Sigmoid colon (tissue), 7 donors: ENCODE results near the gene OPCML. TPM values are rescaled to one million over a fixed set of nuclear protein-coding genes. Genes with fewer than 3 reads are reported as not detected.

ENCODE experiments used
- DNase-seq: peaks from one replicate; pipeline ENCODE4 v3.0.0-alpha.2; 2019
- H3K27ac ChIP-seq, 4 donors: fragments of 200-600 bp; sonication (generic); one replicate each; pipeline ENCODE4 v1.5.1; 2016 to 2019; ENCODE audit warnings: mild to moderate bottlenecking in 1 of 4
- H3K27me3 ChIP-seq, 3 donors: fragments of 200-600 bp; sonication (generic); one replicate each; pipeline ENCODE4 v1.5.1; 2019; ENCODE audit warnings: mild to moderate bottlenecking in 1 of 3
- H3K36me3 ChIP-seq, 4 donors: fragments of 200-600 bp; sonication (generic); one replicate each; pipeline ENCODE4 v1.5.1; 2016 to 2019
- H3K4me1 ChIP-seq, 4 donors: fragments of 200-600 bp; sonication (generic); one replicate each; pipeline ENCODE4 v1.5.1; 2017 to 2019
- H3K4me3 ChIP-seq, 4 donors: fragments of 200-600 bp; sonication (generic); one replicate each; pipeline ENCODE4 v1.5.1; 2017 to 2019; ENCODE audit warnings: mild to moderate bottlenecking in 2 of 4, moderate library complexity in 1 of 4
- H3K9me3 ChIP-seq, 4 donors: fragments of 200-600 bp in 3 of 4; sonication (generic) in 3 of 4; one replicate each; pipeline versions ENCODE4 v1.5.1 to v1.6.1; 2013 to 2019
- EP300 ChIP-seq, 4 donors: sonication (generic); formaldehyde crosslinking; IDR thresholded peaks; one replicate each; pipeline ENCODE4 v1.6.1; 2017; ENCODE audit warnings: antibody characterized with exemption in 4 of 4
- POLR2A ChIP-seq, 2 donors: fragments of 450-650 bp; IDR thresholded peaks; one replicate each; pipeline ENCODE4 v1.6.1; 2016; ENCODE audit warnings: antibody characterized with exemption in 2 of 2, mild to moderate bottlenecking in 2 of 2, moderate library complexity in 2 of 2
- POLR2AphosphoS5 ChIP-seq, 4 donors: sonication (generic); formaldehyde crosslinking; IDR thresholded peaks; one replicate each; pipeline ENCODE4 v1.6.1; 2017; ENCODE audit warnings: antibody characterized with exemption in 4 of 4
- WGBS, 2 donors: extraction: QIAGEN DNeasy Blood & Tissue Kit; methylation state at CpG; one replicate each; pipeline ENCODE4 v1.1.7; 2013; 5-methylcytosine and 5-hydroxymethylcytosine counted together
- intact Hi-C: fragments of 100-400 bp; cut with DNase I; formaldehyde crosslinking; loops from one replicate; pipeline ENCODE4 v1.15.1; 2023
- polyA plus RNA-seq, 3 donors: library from polyadenylated mRNA; stranded (reverse); fragments of 200-250 nt; gene quantifications; one replicate each; pipeline ENCODE4 v1.2.3, GENCODE V29; 2013
- total RNA-seq, 4 donors: library from RNA; depleted of rRNA; stranded (reverse); fragments of >200 nt; gene quantifications; one replicate each; pipeline ENCODE4 v1.1.0, GENCODE V29; 2016
- TF ChIP-seq, protein P1 (sequence below), 4 experiments: fragments of 450-650 bp in 3 of 4; fragments of 200-600 bp in 1 of 4; IDR thresholded peaks; one replicate each; pipeline ENCODE4 v1.5.1; 2016 to 2019; ENCODE audit warnings: antibody characterized with exemption in 4 of 4, mild to moderate bottlenecking in 3 of 4, moderate library complexity in 2 of 4
- donor health status: healthy with polysubstance abuse.
- donor health status: Bipolar disorder and iron deficiency.
- donor health status: healthy.

OPCML gene
- total and polyA plus RNA-seq, 7 donors = under 0.01 to 0.14 (median 0.03) TPM; not detected in 4

DNA sequence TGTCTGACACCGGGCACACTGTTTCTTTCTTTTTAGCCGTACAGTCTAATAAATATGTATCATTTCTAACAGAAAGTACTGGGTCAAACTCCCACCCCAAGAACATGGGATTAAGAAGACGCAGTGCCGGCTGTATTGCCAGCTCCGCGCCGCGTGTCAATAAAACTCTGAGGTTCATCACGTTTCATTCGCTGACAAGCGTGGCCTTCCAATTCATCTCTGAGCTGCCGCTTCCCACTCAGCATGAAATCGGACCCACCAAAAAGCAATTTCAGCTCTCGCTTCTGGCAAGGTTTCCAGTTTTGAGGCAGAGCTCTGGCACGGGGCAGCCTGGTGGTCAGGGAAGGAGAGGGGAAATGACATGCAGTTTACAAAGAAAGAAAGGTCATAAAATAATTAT, 819.8 kb downstream of the OPCML start:
- intact Hi-C loops = no loop called here
- Histone ChIP-seq H3K4me1 (no peaks in the 10 kb centered on the region), H3K9me3 (no peaks in the 10 kb centered on the region), H3K27me3 (no peaks in the 10 kb centered on the region), H3K27ac (no peak overlapping the region), H3K4me3 (no peak overlapping the region), H3K36me3 (no peaks in the 10 kb centered on the region)
- TF ChIP-seq POLR2A (IDR thresholded peaks at IDR 0.05) = no peak
- TF ChIP-seq, protein P1, sequence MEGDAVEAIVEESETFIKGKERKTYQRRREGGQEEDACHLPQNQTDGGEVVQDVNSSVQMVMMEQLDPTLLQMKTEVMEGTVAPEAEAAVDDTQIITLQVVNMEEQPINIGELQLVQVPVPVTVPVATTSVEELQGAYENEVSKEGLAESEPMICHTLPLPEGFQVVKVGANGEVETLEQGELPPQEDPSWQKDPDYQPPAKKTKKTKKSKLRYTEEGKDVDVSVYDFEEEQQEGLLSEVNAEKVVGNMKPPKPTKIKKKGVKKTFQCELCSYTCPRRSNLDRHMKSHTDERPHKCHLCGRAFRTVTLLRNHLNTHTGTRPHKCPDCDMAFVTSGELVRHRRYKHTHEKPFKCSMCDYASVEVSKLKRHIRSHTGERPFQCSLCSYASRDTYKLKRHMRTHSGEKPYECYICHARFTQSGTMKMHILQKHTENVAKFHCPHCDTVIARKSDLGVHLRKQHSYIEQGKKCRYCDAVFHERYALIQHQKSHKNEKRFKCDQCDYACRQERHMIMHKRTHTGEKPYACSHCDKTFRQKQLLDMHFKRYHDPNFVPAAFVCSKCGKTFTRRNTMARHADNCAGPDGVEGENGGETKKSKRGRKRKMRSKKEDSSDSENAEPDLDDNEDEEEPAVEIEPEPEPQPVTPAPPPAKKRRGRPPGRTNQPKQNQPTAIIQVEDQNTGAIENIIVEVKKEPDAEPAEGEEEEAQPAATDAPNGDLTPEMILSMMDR (IDR thresholded peaks at IDR 0.05) = no peak
- no peak for TF ChIP-seq POLR2AphosphoS5 (IDR thresholded peaks at IDR 0.05)
- no peak for TF ChIP-seq EP300 (IDR thresholded peaks at IDR 0.05)
- WGBS, 2 donors = 83 to 87% methylated on average over 15 of the region's 15 CpGs
- no peak for DNase-seq

DNA sequence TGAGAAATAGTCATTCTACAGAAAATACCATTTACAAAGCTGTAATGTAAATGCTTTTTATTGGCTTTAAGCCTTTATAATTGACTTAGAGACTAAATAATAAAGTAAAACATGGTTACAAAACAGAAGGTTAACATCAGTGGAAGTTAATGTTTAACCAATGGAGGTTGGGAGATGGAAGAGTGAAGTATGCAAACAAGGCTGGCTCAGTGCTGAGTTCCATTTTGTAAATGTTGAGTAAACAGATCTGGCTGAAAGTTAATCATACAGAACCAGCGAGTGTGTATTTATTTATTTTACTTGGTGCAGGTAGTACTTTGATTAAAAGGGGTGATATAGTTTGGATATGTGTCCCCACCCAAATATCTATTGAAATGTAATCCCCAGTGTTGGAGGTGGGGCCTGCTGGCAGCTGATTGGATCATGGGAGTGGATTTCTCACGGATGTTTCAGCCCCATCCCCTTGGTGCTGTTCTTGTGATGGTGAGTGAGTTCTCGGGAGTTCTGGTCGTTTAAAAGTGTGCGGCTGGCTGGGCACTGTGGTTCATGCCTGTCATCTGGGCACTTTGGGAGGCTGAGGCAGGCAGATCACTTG, 827.4 kb downstream of the OPCML start:
- no peak for TF ChIP-seq POLR2AphosphoS5 (IDR thresholded peaks at IDR 0.05)
- TF ChIP-seq, protein P1 (IDR thresholded peaks at IDR 0.05) = no peak
- no peak for TF ChIP-seq POLR2A (IDR thresholded peaks at IDR 0.05)
- TF ChIP-seq EP300 (IDR thresholded peaks at IDR 0.05) = no peak
- intact Hi-C loops = no loop called here
- Histone ChIP-seq H3K4me3 (no peak overlapping the region), H3K9me3 (peaks cover 0 to 2% (median 0%) of the 10 kb centered on the region in 4 donors), H3K27me3 (no peaks in the 10 kb centered on the region), H3K4me1 (no peaks in the 10 kb centered on the region), H3K36me3 (no peaks in the 10 kb centered on the region), H3K27ac (no peak overlapping the region)
- no peak for DNase-seq
- 46 to 57% methylated on average over 5 of the region's 5 CpGs for WGBS, 2 donors

DNA sequence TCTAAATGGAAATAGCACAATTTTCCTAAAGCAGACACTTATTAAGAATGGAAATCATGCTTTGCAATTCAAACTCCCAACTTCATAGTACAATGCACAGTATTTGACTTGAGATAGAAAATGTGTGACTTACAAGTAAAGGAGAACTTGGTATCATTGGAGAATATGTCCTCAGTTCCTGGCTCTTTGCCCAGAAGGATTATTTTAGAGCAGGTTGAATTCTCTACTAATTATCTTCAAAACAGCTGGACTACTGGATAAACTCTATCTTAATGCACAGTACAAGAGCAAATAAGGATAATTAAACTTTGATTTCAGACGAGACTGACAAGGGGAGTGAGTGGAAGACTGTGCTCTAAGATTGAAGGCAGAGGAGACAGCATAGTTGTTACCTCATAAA, 839.4 kb downstream of the OPCML start:
- no peak for DNase-seq
- Histone ChIP-seq H3K4me3 (no peak overlapping the region), H3K4me1 (no peaks in the 10 kb centered on the region), H3K27ac (no peak overlapping the region), H3K27me3 (no peaks in the 10 kb centered on the region), H3K36me3 (no peaks in the 10 kb centered on the region), H3K9me3 (no peaks in the 10 kb centered on the region)
- 18 to 43% methylated on average over 1 of the region's 1 CpG for WGBS, 2 donors
- intact Hi-C loops = no loop called here
- TF ChIP-seq POLR2A (IDR thresholded peaks at IDR 0.05) (no peak), POLR2AphosphoS5 (IDR thresholded peaks at IDR 0.05) (no peak), EP300 (IDR thresholded peaks at IDR 0.05) (no peak)
- TF ChIP-seq, protein P1 (IDR thresholded peaks at IDR 0.05) = no peak

DNA sequence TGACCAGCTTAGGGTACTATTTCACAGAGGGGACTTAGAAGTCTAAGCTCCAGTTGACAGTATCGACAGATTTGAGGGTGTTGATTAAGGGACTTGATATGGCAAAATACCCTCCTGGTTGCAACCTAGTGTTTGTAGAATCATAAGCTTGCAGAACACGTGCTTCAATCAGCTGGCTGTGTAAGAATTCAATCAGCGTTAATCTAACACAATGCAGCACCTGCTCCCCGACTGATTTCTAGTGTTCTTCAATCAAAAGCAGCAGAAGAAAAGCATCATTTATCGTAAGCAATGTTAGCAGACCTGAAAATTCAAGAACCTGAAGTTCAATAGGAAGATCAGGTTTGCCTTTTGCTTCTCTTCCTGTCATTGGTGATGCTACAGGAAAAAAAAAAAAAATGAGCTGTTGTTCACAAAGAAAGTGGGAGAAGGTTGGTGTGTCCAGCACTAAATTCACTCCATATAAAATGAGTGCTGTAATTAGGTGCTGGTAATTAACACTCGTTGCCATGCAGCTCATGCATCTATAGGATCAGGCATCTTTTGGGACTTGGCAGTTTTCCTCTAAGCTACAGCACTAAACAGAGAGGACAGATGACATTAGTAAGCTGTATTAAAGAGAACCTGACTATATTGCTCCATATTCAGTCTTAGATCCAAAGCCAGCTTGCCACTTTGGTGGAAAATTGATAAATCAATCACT, 840.3 kb downstream of the OPCML start:
- H3K27ac ChIP-seq = no peak overlapping the region
- 71 to 85% methylated on average over 6 of the region's 6 CpGs for WGBS, 2 donors
- no peaks in the 10 kb centered on the region for H3K36me3 ChIP-seq
- no peaks in the 10 kb centered on the region for H3K4me1 ChIP-seq
- no peak overlapping the region for H3K4me3 ChIP-seq
- intact Hi-C loops = no loop called here
- no peaks in the 10 kb centered on the region for H3K27me3 ChIP-seq
- TF ChIP-seq EP300 (IDR thresholded peaks at IDR 0.05) = no peak
- TF ChIP-seq POLR2AphosphoS5 (IDR thresholded peaks at IDR 0.05) = no peak
- no peak for TF ChIP-seq POLR2A (IDR thresholded peaks at IDR 0.05)
- TF ChIP-seq, protein P1 (IDR thresholded peaks at IDR 0.05) = no peak
- no peaks in the 10 kb centered on the region for H3K9me3 ChIP-seq
- no peak for DNase-seq
